GM21390 (cell line): Measurements from ENCODE around the gene RAB40A.

Experiments
- ATAC-seq: cut with Tn5 transposase; IDR thresholded peaks from one replicate; pipeline ENCODE4 v1.9.1; 2021; ENCODE audit not compliant: unreplicated experiment

The RAB40A gene

GRCh38 chrX:103519389-103519788 lies at the start of gene RAB40A:
Gene RAB40A, minus strand, starts transcription at chrX:103519489. Its CDS starts 18,733 bp downstream, at chrX:103500756.
- no peak for ATAC-seq

- peak; percentile 59 for ATAC-seq
Observed at GRCh38 chrX:103565752-103566151, 46.5 kb upstream of the RAB40A start.

- ATAC-seq, result peak; percentile 78
Observed at GRCh38 chrX:103565197-103565596, 45.9 kb upstream of the RAB40A start.

DNA sequence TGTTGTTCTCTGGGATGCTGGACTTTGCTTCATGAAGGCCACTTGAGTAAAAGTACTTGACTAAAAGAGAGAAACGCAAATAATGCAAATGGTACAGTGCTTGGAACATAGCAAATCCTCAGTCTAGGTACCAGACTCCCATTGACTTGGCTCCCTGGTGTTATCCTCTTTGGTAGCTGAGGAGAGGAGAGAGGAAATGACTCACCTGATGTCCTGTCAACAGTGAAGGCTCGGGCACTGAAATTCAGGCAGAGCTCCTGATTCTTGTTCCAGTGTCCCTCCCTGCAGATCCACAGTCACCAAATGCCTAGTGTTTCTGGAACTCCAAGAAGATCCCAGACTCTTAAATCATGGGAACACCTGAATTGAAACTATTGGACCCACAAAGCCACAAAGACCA lies 43.5 kb upstream of the RAB40A start:
- ATAC-seq, result no peak

DNA sequence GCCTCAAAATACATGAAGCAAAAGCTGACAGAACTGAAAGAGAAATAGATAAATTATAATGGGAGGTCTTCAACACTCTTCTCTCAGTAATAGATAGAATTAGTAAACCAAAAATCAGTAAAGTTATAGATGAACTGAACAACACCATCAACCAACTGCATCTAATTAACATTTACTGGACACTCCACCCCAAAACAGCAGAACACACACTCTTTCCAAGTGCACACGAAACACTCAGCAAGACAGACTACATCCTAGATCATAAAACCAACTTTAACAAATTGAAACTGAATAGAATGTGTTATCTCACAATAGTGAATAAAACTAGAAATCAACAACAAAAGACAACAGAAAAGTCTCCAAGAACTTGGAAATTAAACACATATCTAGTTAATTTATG lies 41.0 kb upstream of the RAB40A start:
- no peak for ATAC-seq

GRCh38 chrX:103556963-103557612 lies 37.8 kb upstream of the RAB40A start:
- no peak for ATAC-seq

DNA sequence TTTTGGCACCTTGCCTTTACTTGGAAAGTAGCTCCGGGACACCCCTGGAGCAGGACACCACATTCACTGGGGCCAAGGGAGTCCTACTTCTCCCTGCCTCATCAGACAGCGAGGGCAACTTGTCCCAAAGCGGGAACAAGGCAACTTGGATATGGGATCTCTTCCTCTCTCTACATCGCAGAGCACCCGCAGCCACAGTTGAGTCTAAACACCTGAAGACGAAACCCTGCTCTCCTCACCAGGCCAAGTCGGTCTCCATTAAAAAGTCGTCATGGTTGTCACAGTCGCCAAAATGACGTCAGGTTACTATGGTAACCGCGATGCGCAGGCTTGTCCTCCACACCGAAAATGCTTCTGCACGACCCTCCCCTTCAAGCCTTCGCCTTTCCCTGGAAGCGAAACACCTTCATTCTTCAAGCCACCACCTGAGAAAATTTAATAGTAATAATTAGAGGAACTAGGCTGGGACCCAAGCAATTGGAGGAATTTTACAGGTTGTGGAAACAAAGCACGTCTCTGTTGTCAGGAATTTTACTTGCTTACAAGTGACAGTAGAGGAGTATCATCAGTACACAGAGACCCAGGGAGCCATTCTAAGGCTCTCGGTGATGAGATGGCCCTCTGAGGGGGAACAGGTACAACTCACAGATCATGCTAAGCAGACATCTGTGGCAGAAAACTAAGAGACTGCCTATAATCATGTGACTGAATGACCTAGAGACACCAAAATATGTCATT lies 35.6 kb upstream of the RAB40A start:
- peak; percentile 98 for ATAC-seq

DNA sequence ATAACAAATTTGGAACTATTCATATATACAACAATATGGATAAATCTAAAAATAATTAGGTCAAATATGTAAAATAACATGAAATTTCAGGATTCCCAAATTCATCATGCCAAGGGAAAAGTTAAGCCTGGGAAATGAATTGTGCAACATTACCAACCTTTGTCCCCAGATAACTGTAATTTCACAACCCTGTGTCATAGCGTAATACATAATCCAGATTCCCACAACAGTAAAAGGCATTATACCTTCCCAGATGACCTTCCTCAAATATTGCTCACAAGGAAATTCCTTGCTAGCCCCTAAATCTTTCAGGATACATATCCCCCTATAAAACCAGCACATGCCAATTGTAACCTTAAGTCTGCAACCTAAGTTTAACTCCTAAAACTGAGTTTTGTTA lies 32.9 kb upstream of the RAB40A start:
- no peak for ATAC-seq

GRCh38 chrX:103550415-103551051 lies 31.2 kb upstream of the RAB40A start:
- no peak for ATAC-seq

DNA sequence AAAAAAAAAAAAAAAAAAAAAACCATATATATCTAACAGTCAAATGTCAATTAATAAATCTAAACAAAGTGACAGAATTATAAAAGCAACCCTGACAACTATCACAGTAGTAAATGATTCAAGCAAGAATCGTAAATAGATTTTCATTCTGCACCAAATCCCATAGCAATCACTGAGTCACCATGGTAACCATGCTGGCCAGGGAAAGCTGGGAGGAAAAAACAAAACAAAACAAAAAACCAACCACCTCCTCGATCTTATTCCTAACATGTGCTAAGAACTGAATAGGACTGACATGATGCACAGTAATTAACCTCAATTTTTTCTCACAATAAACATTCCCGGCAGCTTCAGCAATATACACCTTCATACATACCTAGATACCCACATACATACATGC lies 30.6 kb upstream of the RAB40A start:
- ATAC-seq, result no peak

GRCh38 chrX:103540145-103540544 lies 20.9 kb upstream of the RAB40A start:
- no peak for ATAC-seq

DNA sequence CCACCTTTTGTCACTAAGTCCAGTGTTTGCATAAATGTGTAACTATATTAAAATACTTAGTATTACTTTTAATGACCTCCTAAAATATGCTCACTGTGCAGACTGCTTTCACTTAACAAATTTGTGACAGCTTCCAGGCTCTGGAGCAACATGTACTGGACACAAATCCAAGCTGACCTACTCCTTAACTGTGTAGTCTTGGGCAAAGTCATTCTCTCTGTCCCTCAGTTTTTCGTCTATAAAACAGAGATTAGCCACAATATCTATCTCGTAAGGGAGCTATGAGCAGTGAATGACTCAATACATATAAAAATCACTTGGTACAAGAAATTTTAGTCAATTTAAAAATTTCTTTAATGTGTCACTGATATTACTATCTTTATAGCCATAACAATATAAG lies 20.4 kb upstream of the RAB40A start:
- no peak for ATAC-seq

- no peak for ATAC-seq
Observed at GRCh38 chrX:103538728-103539127, 19.4 kb upstream of the RAB40A start.

GRCh38 chrX:103537871-103538387 lies 18.6 kb upstream of the RAB40A start:
- ATAC-seq, result no peak

DNA sequence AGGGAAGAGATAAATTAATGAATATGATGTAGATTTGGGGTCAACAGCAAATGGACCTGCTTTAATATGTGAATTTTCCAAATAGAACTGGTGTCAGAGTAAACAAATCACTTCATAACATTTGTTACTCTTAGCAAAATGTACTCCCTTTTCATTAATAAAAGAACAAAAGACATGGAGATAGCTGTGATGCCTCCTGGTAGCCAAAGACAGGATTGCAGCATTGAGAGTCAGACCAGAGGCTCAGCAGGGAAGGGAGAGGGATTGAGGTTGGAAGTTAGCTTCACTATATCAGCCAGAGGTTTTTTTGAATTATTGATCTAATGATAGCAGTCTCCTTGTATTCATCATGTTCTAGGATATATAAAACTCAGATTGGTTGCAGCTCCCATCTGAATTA lies 17.4 kb upstream of the RAB40A start:
- ATAC-seq, result no peak

DNA sequence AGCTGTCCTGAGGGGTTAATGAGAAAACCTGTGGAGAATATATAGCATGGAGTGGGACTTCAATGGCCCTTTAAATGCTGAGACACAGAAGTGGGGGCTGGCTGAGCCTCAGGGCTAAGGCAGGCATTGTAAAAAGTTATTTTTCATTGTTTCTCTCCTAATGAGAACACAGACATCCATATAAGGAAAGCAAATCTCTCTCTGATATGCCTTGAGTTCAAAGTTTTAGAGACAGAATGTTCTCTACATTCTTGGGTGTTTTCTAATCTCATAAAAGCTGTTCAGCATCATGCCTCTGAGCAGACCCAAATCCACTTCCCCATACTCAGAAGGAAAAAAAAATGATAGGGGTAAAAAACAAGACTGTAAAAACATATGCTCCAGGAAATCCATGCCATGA lies 16.8 kb upstream of the RAB40A start:
- ATAC-seq, result no peak

- no peak for ATAC-seq
Observed at GRCh38 chrX:103535206-103535605, 15.9 kb upstream of the RAB40A start.

DNA sequence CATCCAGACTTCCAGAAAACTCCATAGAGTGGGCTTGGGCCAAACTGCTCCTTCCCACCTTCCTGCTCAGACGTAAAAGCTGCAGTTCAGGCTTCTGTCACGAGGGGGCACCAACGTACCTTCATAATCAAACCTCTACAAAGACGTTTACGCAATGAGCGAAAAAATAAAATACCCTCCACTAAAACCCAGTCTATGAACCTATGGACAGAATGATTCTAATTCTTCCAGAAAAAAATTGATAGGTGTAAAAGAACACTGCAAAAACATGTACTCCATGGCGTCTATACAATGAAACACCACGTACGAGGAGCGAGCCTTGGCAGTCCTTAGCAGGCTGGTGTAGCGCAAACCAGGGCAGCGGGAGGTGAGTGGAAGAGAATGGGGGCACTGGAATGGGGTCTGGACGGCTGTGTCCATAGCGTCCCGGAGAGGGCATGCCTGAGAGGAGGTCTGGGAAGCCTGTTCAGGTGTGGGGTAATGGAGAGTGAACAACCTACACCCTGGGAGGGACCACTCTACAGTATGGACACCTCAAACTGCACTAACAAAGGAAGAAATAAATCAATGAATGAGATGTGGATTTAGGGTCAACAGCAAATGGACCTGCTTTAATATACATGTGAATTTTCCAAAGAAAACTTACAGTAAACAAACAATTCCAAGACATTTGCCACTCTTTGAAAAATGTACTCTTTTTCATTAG lies 14.4 kb upstream of the RAB40A start:
- ATAC-seq, result peak; percentile 71

GRCh38 chrX:103531002-103531401 lies 11.7 kb upstream of the RAB40A start:
- ATAC-seq, result no peak

- no peak for ATAC-seq
Observed at GRCh38 chrX:103530545-103530944, 11.3 kb upstream of the RAB40A start.

GRCh38 chrX:103529550-103529949 lies 10.3 kb upstream of the RAB40A start:
- no peak for ATAC-seq
